Muscle of leg (tissue), 11 donors: ENCODE measurements around the gene NPAS4. TPM values are rescaled to one million over a fixed set of nuclear protein-coding genes. Genes with fewer than 3 reads are reported as not detected.
"Not testable (repeated sequence)": the region's sequence is repeated elsewhere in the genome, so short reads cannot be mapped to it uniquely, and the experiment has no call there.

Experiments
- DNase-seq: peaks from one replicate; pipeline ENCODE4 v3.0.0; 2013
- H3K27ac ChIP-seq: one replicate; pipeline ENCODE4 v1.5.1; 2013; ENCODE audit warnings: mild to moderate bottlenecking, low read length, control low read depth
- H3K27me3 ChIP-seq: one replicate; pipeline ENCODE4 v1.6.1; 2013; ENCODE audit warnings: low read length; ENCODE audit not compliant: control insufficient read depth, insufficient read depth
- H3K36me3 ChIP-seq: one replicate; pipeline ENCODE4 v1.6.1; 2013; ENCODE audit warnings: low read length; ENCODE audit not compliant: control insufficient read depth, insufficient read depth
- H3K4me1 ChIP-seq: one replicate; pipeline ENCODE4 v1.6.1; 2013; ENCODE audit warnings: low read length; ENCODE audit not compliant: control insufficient read depth, insufficient read depth
- H3K4me3 ChIP-seq: one replicate; pipeline ENCODE4 v1.5.1; 2013; ENCODE audit warnings: low read length, control low read depth
- H3K9me3 ChIP-seq: replicated peaks from 2 replicates; pipeline ENCODE4 v1.6.1; 2013; ENCODE audit warnings: low read depth, low read length; ENCODE audit not compliant: control insufficient read depth
- WGBS: methylation state at CpG from one replicate; pipeline ENCODE4 v1.1.5; 2013; ENCODE audit warnings: missing lambda C conversion rate; ENCODE audit not compliant: insufficient coverage; 5-methylcytosine and 5-hydroxymethylcytosine counted together
- polyA plus RNA-seq, 8 donors: library from polyadenylated mRNA; unstranded; fragments of 120-200 nt; gene quantifications; one replicate each; pipeline versions ENCODE4 v1.2.1 to v1.2.3, GENCODE V29; 2013; ENCODE audit warnings: inconsistent platforms in 1 of 8, low replicate concordance in 1 of 8; ENCODE audit not compliant: insufficient read length in 8 of 8, insufficient read depth in 1 of 8
- total RNA-seq: library from RNA; stranded (reverse); fragments of 120-200 nt; gene quantifications from one replicate; pipeline ENCODE4 v1.2.4, GENCODE V29; 2013

Gene NPAS4
- total and polyA plus RNA-seq, 9 donors = 0.05 to 0.57 (median 0.17) TPM; not detected in 1

GRCh38 chr11:66432597-66432996 is 11.8 kb downstream of the NPAS4 start:
- H3K4me3 ChIP-seq = no peak overlapping the region
- no peak overlapping the region for H3K27ac ChIP-seq
- no peaks in the 10 kb centered on the region for H3K9me3 ChIP-seq
- no peaks in the 10 kb centered on the region for H3K27me3 ChIP-seq
- no peak for DNase-seq
- peaks cover 27% of the 10 kb centered on the region for H3K36me3 ChIP-seq
- 100% methylated on average over 3 of the region's 7 CpGs for WGBS
- no peaks in the 10 kb centered on the region for H3K4me1 ChIP-seq

DNA sequence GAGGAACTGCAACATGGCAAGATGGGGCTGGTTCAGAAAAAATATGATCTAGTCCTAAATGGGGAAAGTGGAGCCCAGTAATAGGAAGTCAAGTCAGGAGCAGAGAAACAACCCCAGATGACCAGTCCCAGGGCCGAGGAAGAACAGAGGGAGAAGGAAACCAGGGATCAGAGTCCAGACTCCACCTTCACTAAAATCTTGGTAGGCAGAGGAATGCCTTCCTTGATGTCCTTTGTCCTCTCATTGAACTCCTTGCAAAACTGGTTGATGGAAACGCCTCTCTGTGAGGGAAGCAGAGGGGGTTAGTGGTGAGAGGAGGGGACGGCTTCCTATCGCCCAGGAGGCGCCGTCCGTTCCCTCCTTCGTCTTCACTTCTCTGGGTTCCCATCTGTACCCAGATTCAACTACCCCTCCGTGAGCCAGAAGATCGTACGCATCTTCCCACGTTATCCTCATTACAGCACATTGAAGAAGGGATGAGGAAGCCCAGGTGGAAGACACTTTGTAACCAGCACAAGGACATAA is 17.2 kb downstream of the NPAS4 start:
- Histone ChIP-seq H3K9me3 (peaks cover under 1% of the 10 kb centered on the region), H3K36me3 (peaks cover 24% of the 10 kb centered on the region), H3K27me3 (no peaks in the 10 kb centered on the region), H3K4me3 (peak overlapping the region; percentile 87), H3K27ac (peak overlapping the region; percentile 60), H3K4me1 (peaks cover 8% of the 10 kb centered on the region)
- no peak for DNase-seq
- whole genome bisulfite sequencing = 0% methylated on average over 4 of the region's 12 CpGs

- Histone ChIP-seq H3K27me3 (no peaks in the 10 kb centered on the region), H3K27ac (peak within 1 kb of the TSS; percentile 60), H3K9me3 (peaks cover 2% of the 10 kb centered on the region), H3K4me1 (peaks cover 8% of the 10 kb centered on the region), H3K4me3 (peak within 1 kb of the TSS; percentile 87), H3K36me3 (peaks cover 24% of the 10 kb centered on the region)
- peak; percentile 97 for DNase-seq
- 4% methylated on average over 36 of the region's 45 CpGs for WGBS
These were observed 17.9 kb downstream of the NPAS4 start, which contains the start of gene MRPL11 for GRCh38 chr11:66438504-66439466. MRPL11 (minus strand) TSS chr11:66438848; CDS start chr11:66438754, 94 bp downstream.

DNA sequence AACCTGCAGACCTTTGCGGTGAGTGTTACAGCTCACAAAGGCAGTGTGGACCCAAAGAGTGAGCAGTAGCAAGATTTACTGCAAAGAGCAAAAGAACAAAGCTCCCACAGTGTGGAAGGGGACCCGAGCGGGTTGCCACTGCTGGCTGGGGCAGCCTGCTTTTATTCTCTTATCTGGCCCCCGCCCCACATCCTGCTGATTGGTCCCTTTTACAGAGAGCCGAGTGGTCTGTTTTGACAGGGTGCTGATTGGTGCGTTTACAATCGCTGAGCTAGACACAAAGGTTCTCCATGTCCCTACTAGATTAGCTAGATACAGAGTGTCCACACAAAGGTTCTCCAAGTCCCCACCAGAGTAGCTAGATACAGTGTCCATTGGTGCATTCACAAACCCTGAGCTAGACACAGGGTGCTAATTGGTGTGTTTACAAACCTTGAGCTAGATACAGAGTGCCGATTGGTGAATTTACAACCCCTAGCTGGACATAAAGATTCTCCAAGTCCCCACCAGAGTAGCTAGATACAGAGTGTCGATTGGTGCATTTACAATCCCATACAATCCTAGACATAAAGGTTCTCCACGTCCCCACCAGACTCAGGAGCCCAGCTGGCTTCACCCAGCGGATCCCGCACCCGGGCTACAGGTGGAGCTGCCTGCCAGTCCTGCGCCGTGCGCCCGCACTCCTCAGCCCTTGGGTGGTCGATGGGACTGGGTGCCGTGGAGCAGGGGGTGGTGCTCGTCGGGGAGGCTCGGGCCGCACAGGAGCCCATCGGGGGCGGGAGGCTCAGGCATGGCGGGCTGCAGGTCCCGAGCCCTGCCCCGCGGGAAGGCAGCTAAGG is 19.5 kb downstream of the NPAS4 start:
- H3K4me3 ChIP-seq, H3K27me3 ChIP-seq, H3K27ac ChIP-seq, H3K9me3 ChIP-seq, H3K4me1 ChIP-seq, DNase-seq: not testable (repeated sequence)
- 91% methylated on average over 17 of the region's 29 CpGs for WGBS
- peaks cover 19% of the 10 kb centered on the region for H3K36me3 ChIP-seq

GRCh38 chr11:66440940-66441282 is 20.1 kb downstream of the NPAS4 start:
- 89% methylated on average over 18 of the region's 27 CpGs for WGBS
- DNase-seq, H3K27ac ChIP-seq, H3K9me3 ChIP-seq, H3K4me1 ChIP-seq, H3K4me3 ChIP-seq, H3K27me3 ChIP-seq: not testable (repeated sequence)
- H3K36me3 ChIP-seq = peaks cover 14% of the 10 kb centered on the region

- Histone ChIP-seq H3K4me1 (no peaks in the 10 kb centered on the region), H3K4me3 (no peak overlapping the region), H3K27ac (no peak overlapping the region), H3K9me3 (peaks cover 2% of the 10 kb centered on the region), H3K36me3 (no peaks in the 10 kb centered on the region), H3K27me3 (no peaks in the 10 kb centered on the region)
- 82% methylated on average over 3 of the region's 4 CpGs for WGBS
- no peak for DNase-seq
These were observed 22.8 kb downstream of the NPAS4 start for GRCh38 chr11:66443602-66444001.

DNA sequence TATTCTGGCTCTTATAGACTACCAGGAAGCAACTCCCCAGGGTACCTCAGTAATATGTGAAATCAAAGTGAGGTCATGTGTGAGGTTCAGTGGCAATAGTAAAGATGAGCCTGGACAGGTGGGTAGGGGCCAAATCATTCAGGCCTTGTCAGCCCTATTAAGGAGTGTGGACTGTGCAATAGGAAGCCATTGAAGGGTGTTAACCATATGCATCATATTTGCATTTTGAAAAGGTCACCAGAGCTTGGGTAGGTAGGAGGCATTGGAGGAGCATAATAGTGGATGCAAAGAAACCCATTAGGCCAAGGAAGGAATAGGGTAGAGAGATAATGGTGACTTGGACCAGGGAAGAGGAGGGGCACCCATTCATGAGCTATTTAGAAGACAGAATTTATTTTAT is 26.2 kb downstream of the NPAS4 start:
- no peak overlapping the region for H3K27ac ChIP-seq
- DNase-seq = no peak
- H3K36me3 ChIP-seq = no peaks in the 10 kb centered on the region
- H3K4me3 ChIP-seq = no peak overlapping the region
- no peaks in the 10 kb centered on the region for H3K4me1 ChIP-seq
- peaks cover 2% of the 10 kb centered on the region for H3K9me3 ChIP-seq
- no peaks in the 10 kb centered on the region for H3K27me3 ChIP-seq

DNA sequence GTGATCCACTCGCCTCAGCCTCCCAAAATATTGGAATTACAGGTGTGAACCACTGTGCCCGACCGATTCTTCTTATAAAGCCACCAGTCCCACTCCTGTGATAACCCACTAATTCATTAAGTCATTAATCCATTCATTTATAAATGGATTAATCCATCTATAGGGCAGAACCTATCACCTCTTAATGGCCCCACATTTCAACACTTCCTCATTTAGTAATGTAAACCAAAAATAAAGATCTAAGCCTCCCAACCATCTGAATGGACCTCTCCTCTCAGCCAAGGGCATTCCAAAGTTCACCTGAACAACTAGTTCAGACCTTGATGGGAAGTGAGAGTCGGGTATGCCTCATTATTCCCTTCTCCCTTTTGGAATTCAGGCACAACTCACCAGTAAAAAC is 27.7 kb downstream of the NPAS4 start:
- WGBS = 73% methylated on average over 3 of the region's 4 CpGs
- no peaks in the 10 kb centered on the region for H3K4me1 ChIP-seq
- no peaks in the 10 kb centered on the region for H3K36me3 ChIP-seq
- DNase-seq = no peak
- no peak overlapping the region for H3K27ac ChIP-seq
- H3K27me3 ChIP-seq = no peaks in the 10 kb centered on the region
- H3K4me3 ChIP-seq = no peak overlapping the region
- no peaks in the 10 kb centered on the region for H3K9me3 ChIP-seq

- Histone ChIP-seq H3K36me3 (no peaks in the 10 kb centered on the region), H3K4me1 (no peaks in the 10 kb centered on the region), H3K9me3 (no peaks in the 10 kb centered on the region), H3K27me3 (peaks cover 3% of the 10 kb centered on the region), H3K27ac (no peak overlapping the region), H3K4me3 (no peak overlapping the region)
- 53% methylated on average over 2 of the region's 4 CpGs for WGBS
- DNase-seq = no peak
These were observed 29.7 kb downstream of the NPAS4 start for GRCh38 chr11:66450560-66450959.

- H3K4me1 ChIP-seq = no peaks in the 10 kb centered on the region
- H3K4me3 ChIP-seq = no peak overlapping the region
- H3K27ac ChIP-seq = no peak overlapping the region
- 79% methylated on average over 3 of the region's 4 CpGs for WGBS
- peaks cover 3% of the 10 kb centered on the region for H3K27me3 ChIP-seq
- no peak for DNase-seq
- H3K9me3 ChIP-seq = no peaks in the 10 kb centered on the region
- H3K36me3 ChIP-seq = no peaks in the 10 kb centered on the region
These were observed 30.8 kb downstream of the NPAS4 start for GRCh38 chr11:66451663-66452062.
